Measurements from ENCODE around the gene FBXO8. TPM values are rescaled to one million over a fixed set of nuclear protein-coding genes. Genes with fewer than 3 reads are reported as not detected.

FBXO8 gene
- total RNA-seq, 1 donor from 2014 or later = 18.9 TPM

- H3K4me3 Mint-ChIP-seq (ENCODE audit: unreplicated experiment) = no peak overlapping the region
- peaks cover 8% of the 10 kb centered on the region for H3K36me3 Mint-ChIP-seq (ENCODE audit: low read depth)
- no peak overlapping the region for H3K27ac Mint-ChIP-seq (ENCODE audit: unreplicated experiment)
- DNase-seq (ENCODE audit: low spot score) = no peak
- TF ChIP-seq CTCF (IDR thresholded peaks at IDR 0.05) = no peak
- H3K4me1 Mint-ChIP-seq (ENCODE audit: low read depth) = no peaks in the 10 kb centered on the region
- H3K9me3 Mint-ChIP-seq (ENCODE audit: low read depth) = no peaks in the 10 kb centered on the region
- no peaks in the 10 kb centered on the region for H3K27me3 Mint-ChIP-seq (ENCODE audit: low read depth)
Measured at GRCh38 chr4:174236359-174236758, 47.1 kb downstream of the FBXO8 start.

- Mint-ChIP-seq H3K27ac (ENCODE audit: unreplicated experiment) (no peak overlapping the region), H3K4me1 (ENCODE audit: low read depth) (no peaks in the 10 kb centered on the region), H3K36me3 (ENCODE audit: low read depth) (peaks cover 2% of the 10 kb centered on the region), H3K4me3 (ENCODE audit: unreplicated experiment) (no peak overlapping the region), H3K9me3 (ENCODE audit: low read depth) (no peaks in the 10 kb centered on the region), H3K27me3 (ENCODE audit: low read depth) (peaks cover 25% of the 10 kb centered on the region)
- DNase-seq (ENCODE audit: low spot score) = no peak
- no peak for TF ChIP-seq CTCF (IDR thresholded peaks at IDR 0.05)
Measured at GRCh38 chr4:174230680-174231079, 52.8 kb downstream of the FBXO8 start.

GRCh38 chr4:174230148-174230547 is 53.3 kb downstream of the FBXO8 start:
- TF ChIP-seq CTCF (IDR thresholded peaks at IDR 0.05) = no peak
- Mint-ChIP-seq H3K27me3 (ENCODE audit: low read depth) (peaks cover 30% of the 10 kb centered on the region), H3K27ac (ENCODE audit: unreplicated experiment) (no peak overlapping the region), H3K4me3 (ENCODE audit: unreplicated experiment) (no peak overlapping the region), H3K4me1 (ENCODE audit: low read depth) (no peaks in the 10 kb centered on the region), H3K9me3 (ENCODE audit: low read depth) (no peaks in the 10 kb centered on the region), H3K36me3 (ENCODE audit: low read depth) (peaks cover 2% of the 10 kb centered on the region)
- no peak for DNase-seq (ENCODE audit: low spot score)

GRCh38 chr4:174228988-174229387 is 54.5 kb downstream of the FBXO8 start:
- H3K27me3 Mint-ChIP-seq (ENCODE audit: low read depth) = peaks cover 31% of the 10 kb centered on the region
- no peak for TF ChIP-seq CTCF (IDR thresholded peaks at IDR 0.05)
- H3K4me3 Mint-ChIP-seq (ENCODE audit: unreplicated experiment) = no peak overlapping the region

GRCh38 chr4:174225349-174226049 is 58.0 kb downstream of the FBXO8 start:
- no peaks in the 10 kb centered on the region for H3K36me3 Mint-ChIP-seq (ENCODE audit: low read depth)
- peaks cover 53% of the 10 kb centered on the region for H3K27me3 Mint-ChIP-seq (ENCODE audit: low read depth)
- DNase-seq (ENCODE audit: low spot score) = no peak
- H3K4me1 Mint-ChIP-seq (ENCODE audit: low read depth) = no peaks in the 10 kb centered on the region
- H3K9me3 Mint-ChIP-seq (ENCODE audit: low read depth) = no peaks in the 10 kb centered on the region
- no peak overlapping the region for H3K27ac Mint-ChIP-seq (ENCODE audit: unreplicated experiment)
- TF ChIP-seq CTCF (IDR thresholded peaks at IDR 0.05) = no peak
- H3K4me3 Mint-ChIP-seq (ENCODE audit: unreplicated experiment) = no peak overlapping the region

More at GRCh38 chr4:174228988-174229387, 54.5 kb downstream of the FBXO8 start:
- DNase-seq (ENCODE audit: low spot score) = no peak
- Mint-ChIP-seq H3K36me3 (ENCODE audit: low read depth) (peaks cover 2% of the 10 kb centered on the region), H3K27ac (ENCODE audit: unreplicated experiment) (no peak overlapping the region), H3K9me3 (ENCODE audit: low read depth) (no peaks in the 10 kb centered on the region), H3K4me1 (ENCODE audit: low read depth) (no peaks in the 10 kb centered on the region)
